Brain microvascular endothelial cell (primary cell): Measurements from ENCODE around the gene LSAMP.
"Not testable (repeated sequence)": the region's sequence is repeated elsewhere in the genome, so short reads cannot be mapped to it uniquely, and the experiment has no call there.

Experiments
- DNase-seq: peaks from one replicate; pipeline ENCODE4 v3.0.0-alpha.2; 2020
- H3K27ac ChIP-seq: fragments of 250-450 bp; sonication (Bioruptor Pico); 2 replicates; pipeline ENCODE4 v1.5.1; 2020; ENCODE audit warnings: mild to moderate bottlenecking, moderate library complexity
- H3K27me3 ChIP-seq: fragments of 250-450 bp; sonication (Bioruptor Pico); replicated peaks from 2 replicates; pipeline ENCODE4 v1.5.1; 2020; ENCODE audit warnings: mild to moderate bottlenecking
- H3K36me3 ChIP-seq: fragments of 250-450 bp; sonication (Bioruptor Pico); replicated peaks from 2 replicates; pipeline ENCODE4 v1.5.1; 2020; ENCODE audit warnings: mild to moderate bottlenecking
- H3K4me3 ChIP-seq: 2 replicates; pipeline ENCODE4 v1.5.1; 2011; ENCODE audit warnings: low read depth, mild to moderate bottlenecking, control low read depth, low read length, moderate library complexity
- CTCF ChIP-seq: IDR thresholded peaks from 2 replicates; pipeline ENCODE4 v1.5.1; 2011; ENCODE audit warnings: low read depth, mild to moderate bottlenecking, moderate library complexity, low read length, control low read depth, inconsistent platforms; ENCODE audit errors: missing control alignments
- in situ Hi-C: cut with HindIII; loops from 2 replicates; pipeline ENCODE4 v1.10.0; 2017; ENCODE audit warnings: low sequenced_read_pairs, low pct_ligation_motif_present

Gene LSAMP

GRCh38 chr3:115784739-115785536, 660.3 kb downstream of the LSAMP start:
- H3K27me3 ChIP-seq = no peaks in the 10 kb centered on the region
- no peak for TF ChIP-seq CTCF
- H3K4me3 ChIP-seq = peak overlapping the region; percentile 66
- H3K27ac ChIP-seq = peak overlapping the region; percentile 95
- H3K36me3 ChIP-seq = no peaks in the 10 kb centered on the region
- in situ Hi-C loops = no loop called here
- peak; percentile 74 for DNase-seq

GRCh38 chr3:115783938-115784738, 661.1 kb downstream of the LSAMP start:
- H3K4me3 ChIP-seq = peak overlapping the region; percentile 66
- peak overlapping the region; percentile 95 for H3K27ac ChIP-seq
- H3K36me3 ChIP-seq = no peaks in the 10 kb centered on the region
- in situ Hi-C loops = no loop called here
- no peaks in the 10 kb centered on the region for H3K27me3 ChIP-seq
- peak; percentile 77 for TF ChIP-seq CTCF
- DNase-seq = peak; percentile 94

GRCh38 chr3:115783426-115783825, 661.9 kb downstream of the LSAMP start:
- H3K27me3 ChIP-seq, in situ Hi-C loops, DNase-seq, H3K36me3 ChIP-seq: not testable (repeated sequence)
- Histone ChIP-seq H3K4me3 (peak overlapping the region; percentile 66), H3K27ac (peak overlapping the region; percentile 95)

GRCh38 chr3:115779011-115779410, 666.3 kb downstream of the LSAMP start:
- in situ Hi-C loops = no loop called here
- Histone ChIP-seq H3K27ac (no peak overlapping the region), H3K36me3 (no peaks in the 10 kb centered on the region), H3K4me3 (no peak overlapping the region), H3K27me3 (no peaks in the 10 kb centered on the region)
- no peak for TF ChIP-seq CTCF
- DNase-seq = no peak

GRCh38 chr3:115772951-115773350, 672.3 kb downstream of the LSAMP start:
- Histone ChIP-seq H3K4me3 (no peak overlapping the region), H3K27ac (no peak overlapping the region), H3K27me3 (no peaks in the 10 kb centered on the region), H3K36me3 (no peaks in the 10 kb centered on the region)
- no peak for TF ChIP-seq CTCF
- no peak for DNase-seq
- in situ Hi-C loops = no loop called here

GRCh38 chr3:115768661-115769060, 676.6 kb downstream of the LSAMP start:
- Histone ChIP-seq H3K36me3 (no peaks in the 10 kb centered on the region), H3K27me3 (no peaks in the 10 kb centered on the region), H3K4me3 (no peak overlapping the region), H3K27ac (no peak overlapping the region)
- TF ChIP-seq CTCF = no peak
- in situ Hi-C loops = no loop called here
- DNase-seq = no peak
